HUDEP-2 (cell line): ENCODE measurements around the gene RUNX2.
A peak's percentile ranks its signal among the peaks of the same experiment; 100 is the strongest.

Source experiments
- DNase-seq, 76 experiments: peaks; one replicate each; lab custom pipeline; 2025; ENCODE audit not compliant: unreplicated experiment in 76 of 76; lab: John Stamatoyannopoulos, UW

RUNX2 gene

DNA sequence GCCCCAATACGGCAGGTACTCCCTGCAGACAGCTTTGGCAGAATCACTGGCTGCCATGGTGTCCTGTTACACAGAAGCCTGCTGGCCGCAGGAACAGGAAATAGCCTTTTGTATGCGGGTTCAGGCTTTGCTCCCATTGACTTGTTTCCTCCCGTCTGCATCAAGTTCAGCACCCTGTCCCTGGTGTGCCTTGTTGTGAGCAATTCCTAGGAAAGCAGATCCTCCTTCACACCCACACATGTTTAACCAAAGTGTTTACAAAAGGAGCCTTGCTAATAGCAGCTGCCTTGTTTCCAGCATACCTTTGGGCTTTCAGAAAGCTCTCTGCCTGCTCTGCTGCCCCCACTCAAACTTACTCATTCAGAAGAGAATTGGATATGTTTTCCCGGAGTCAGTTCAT, 176.8 kb downstream of the RUNX2 start:
- no peak for DNase-seq

DNA sequence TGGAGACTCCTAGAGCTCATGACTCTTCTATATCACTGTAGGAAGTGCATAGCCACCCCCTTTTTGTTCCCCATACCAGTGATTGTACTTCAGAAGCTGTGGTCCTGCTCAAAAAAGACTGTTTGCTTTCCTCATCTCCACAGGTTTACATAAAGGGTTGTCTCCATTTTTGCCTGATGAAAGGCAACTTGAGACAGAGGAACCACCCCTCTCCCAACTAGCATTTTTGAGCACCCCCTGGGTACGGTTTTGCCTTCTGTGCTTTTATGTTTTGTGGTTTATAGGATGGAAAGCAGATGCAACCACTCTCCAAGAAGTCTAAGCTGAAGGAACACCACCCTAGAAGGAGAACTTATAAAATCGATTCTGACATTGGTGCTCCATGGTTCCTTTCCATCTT, 177.3 kb downstream of the RUNX2 start:
- no peak for DNase-seq

DNA sequence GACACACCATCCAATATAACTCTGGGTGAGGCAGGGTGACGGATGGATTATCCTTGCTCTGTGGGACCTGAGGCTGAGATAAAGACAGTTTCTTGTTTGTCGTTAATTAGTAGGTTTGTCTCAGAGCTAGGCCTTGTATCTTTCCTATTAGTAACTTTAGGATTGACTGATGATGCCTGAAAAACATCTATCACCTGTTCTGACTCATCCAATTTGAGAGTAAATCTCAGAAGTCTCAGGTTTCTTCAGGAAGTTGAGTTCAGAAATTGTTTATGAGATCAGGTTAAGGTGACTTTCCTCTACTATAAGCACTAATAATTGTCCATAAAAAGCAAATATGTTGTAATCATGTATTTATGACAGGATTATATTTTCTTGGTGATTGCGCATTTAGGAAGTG, 179.1 kb downstream of the RUNX2 start:
- no peak for DNase-seq

DNA sequence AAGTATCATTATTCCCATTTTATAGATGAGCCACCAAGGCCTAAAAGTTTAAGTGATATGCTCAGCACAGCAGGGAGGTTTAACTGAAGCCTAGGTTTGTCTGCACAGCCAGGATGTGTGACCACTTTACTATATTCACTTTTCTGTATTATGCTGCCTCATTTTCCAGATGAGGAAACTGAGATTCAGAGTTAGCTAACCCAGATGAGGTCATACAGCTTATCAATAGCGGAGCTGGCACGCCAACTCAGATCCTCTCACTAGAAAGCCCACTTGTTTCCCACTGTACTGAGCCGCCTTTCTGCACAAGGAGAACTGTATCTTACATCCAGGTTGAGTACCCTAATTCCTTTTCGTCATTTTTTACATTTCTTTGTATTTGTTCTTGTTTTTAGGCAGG, 181.3 kb downstream of the RUNX2 start:
- no peak for DNase-seq

DNA sequence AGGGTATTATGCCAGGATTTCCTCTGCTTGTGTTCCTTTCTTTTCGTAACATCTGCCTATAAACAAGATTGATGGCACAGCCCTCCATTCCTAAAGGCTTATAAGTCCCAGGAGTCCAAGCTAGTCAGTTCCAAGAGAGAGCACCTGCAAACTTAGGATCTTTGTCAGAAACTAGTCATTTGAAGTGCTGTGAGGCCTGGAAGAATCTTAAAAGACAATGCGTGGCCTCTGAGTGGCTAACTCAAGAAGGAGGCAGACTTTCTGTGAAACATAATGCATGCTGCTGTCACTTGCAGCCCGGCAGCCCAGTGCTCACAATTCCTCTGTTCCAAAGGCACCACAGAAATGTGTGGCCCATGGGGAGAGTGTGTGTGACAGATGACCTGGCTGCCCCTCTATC, 184.6 kb downstream of the RUNX2 start:
- DNase-seq: no peak

DNA sequence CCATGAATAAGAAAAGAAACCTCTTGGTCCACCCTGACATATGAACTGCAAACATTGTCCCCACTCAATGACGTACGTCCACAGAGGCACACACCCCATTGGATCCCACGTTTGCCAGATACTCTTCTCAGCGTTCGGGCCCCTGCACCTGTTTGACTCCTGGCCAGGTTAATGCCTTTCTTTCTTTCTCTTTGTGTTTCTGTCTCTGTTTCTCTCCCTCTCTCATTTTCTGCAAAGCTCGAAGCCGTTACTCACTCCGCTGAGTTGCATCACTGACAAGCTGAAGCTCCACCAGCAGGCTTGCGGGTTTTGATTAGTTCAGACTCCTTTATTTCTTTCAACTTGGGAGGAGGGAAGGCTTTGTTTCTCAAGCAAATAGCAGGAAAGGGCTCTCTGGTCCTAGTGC, 185.1 kb downstream of the RUNX2 start:
- DNase-seq: no peak

DNA sequence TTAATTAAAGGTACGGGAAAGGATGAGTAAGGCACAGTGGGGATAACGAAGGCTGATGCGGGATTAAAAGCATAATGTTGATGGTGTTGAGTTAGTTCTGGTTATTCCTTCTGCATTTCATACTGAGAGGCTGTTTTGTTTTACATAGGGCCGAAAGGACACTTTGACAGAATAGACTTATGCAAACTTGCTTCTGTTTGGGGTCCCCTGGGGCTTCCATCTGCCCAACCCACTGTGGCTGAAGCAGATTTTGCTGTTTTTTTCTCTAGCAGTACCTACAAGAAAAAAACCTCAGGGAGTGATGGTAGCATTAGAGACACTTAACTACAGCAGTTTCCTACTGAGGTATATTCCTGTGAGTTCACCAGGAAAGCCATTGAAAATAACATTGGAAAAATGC, 185.7 kb downstream of the RUNX2 start:
- DNase-seq: no peak

DNA sequence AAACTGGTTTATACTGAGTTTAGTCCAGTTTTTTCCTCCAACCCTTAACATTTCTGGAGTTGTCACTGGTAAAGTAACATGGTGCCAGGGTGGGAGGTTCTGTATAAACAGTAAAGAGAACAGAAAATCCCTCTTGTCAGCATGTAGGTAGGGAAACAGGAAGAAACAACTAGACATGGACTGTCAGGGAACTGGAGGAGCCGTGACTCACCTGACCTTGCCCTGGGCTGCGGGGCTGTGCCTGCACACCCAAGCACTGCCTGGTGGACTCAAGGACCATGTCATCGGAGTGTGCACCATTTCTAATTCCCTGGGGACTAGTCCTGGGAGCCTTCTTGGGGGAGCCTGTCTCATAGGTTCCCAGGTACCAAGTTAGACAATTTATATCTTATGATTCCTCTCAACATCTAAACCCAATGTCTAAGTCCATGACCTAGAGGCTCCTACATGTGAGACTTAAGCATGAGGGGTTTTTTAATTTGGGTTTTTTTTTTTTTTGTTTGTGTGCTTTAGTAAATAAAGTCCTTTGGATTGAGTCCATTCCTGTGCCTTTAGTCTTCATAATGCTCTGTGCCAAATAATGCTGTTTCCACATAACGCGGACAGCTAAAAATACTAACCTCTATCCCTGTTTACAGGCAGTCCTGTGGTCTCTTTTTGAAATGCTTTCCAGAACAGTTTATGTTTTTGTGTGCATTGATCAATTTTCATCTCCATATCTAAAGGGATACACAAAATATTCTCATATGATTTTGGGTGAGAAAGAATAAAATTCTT, 186.5 kb downstream of the RUNX2 start:
- DNase-seq: no peak

DNA sequence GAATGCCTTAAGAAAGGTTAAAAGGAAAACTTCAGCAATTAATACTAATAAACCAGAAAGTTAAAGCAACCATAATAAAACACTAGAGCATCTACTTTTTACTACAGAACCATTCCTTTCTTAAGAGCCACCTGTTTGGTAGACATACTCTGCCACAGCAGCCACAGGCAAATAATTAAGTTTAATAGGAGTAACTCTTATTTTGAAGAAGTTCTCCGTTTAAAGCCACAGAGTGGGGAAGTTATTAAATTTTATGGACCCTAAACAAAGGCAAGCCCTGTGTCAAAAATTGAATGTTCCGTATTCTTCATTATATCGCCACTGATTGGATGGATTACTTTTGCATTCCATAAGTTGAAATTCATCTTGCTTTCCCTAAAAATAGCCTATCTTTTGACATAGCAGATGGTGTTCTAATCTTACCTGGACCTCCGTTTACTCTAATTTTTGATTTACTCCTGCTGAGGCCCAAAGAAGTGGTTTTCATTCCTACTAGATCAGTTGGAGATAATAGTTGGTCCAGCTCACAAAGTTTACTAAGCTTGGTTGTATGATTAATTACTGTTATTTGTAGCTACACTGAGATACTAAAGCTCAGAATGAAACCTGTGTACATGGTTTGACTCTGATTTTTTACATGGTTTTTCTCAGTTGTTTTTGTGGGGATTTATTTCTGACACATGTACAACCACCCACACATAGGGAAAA, 190.0 kb downstream of the RUNX2 start:
- no peak for DNase-seq

DNA sequence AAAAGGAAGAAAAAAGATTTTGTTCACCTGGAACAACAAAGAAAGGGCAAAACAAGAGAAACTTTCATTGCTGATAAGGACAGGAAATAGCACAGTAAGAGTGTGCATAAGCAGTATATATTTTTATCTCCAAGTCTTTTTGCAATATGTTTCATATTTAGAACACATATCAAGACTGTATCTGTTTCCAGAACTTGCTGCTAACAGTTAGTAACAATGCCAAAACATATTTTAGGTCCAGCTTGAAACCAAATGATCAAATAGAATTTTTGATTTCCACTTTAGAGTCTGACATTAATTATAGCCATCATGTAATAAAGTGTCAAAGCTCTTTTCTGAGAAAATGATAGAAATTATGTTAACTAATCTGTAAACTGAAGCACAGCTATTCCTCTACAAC, 193.1 kb downstream of the RUNX2 start:
- DNase-seq: no peak

DNA sequence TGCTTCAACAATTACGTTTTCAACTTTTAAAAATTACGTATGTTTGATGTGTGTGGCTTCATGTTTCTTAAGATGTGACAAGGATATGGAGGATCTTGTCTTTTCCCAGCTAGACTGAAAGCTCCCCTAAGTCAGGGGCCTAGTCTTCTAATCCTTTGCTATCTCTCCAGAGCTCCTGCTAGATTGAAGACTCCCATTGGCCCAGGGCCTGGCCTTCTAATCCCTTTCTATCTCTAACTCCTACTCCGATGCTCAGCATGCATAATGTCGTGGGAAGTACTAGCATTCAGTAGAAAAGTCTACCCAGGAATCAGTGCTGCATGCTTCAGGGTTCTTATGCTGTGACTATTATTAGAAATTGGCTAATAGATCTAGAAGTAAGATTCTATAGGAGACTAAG, 194.4 kb downstream of the RUNX2 start:
- no peak for DNase-seq

DNA sequence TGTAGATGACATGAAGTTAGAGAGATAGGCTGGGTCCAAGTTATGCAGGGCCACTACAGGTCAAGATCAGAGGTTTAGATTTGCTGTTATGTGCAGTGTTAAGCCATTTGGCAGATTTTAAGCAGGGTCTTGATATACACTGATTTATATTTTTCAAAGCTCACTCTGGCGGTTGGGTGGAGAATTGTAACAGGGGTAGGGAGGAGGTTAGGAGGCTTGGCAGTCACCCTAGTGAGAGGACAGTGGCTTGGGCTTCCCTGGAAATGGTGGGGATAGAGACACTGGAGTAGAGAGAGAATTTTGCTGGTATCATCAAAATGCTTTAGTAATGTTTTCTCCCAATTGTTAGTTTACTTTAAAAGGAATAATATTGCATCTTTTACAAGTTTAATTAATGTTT, 199.1 kb downstream of the RUNX2 start:
- DNase-seq: no peak

DNA sequence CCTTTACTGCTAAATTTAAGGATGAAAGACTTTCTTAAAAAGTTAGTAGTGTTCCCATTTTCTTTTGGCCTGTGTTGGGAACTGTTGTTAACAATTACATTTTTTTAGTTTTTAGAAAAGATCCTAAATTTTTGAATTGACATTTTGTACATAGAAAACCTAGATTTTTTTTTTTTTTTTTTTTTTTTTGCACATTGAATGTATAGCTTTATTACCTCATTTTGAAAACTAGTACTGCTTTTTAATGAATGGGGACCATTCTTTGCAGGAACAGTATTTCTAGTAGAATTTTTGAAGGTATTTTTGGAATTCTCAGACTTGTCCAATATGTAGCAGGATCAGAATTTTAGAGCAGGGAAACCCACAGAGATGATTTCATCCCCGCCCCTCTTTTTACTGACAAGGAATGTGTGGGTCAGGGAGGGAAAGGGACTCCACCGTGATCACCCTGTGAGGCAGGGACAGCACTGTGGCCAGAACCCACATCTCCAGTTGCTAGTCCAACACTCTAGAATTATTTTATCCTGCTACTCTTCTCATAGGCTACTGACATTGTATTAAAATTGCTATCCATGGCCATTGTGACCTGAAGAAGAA, 204.0 kb downstream of the RUNX2 start:
- DNase-seq: no peak

DNA sequence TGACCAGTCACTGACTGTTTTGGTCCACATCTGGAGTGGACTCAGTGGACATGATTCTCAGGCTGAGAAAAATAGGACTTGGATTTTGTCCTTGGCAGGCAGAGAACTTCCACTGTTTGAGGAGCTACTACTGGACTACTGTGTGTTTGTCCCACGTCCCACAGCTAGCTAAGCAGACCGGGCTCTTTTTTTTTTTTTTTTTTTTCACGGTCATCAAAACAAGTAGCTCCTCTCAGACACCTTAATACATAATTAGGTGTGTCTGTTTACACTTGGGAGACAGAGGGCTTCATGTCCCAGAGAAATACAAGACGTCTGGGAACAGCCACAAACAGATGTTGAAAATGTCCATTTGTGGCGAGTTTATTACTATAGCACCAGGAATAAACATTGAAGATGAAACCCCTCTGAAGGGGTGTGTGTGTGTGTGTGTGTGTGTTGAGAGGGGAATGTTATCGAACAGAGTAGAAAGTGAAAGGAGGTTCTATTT, 204.6 kb downstream of the RUNX2 start:
- DNase-seq: no peak

DNA sequence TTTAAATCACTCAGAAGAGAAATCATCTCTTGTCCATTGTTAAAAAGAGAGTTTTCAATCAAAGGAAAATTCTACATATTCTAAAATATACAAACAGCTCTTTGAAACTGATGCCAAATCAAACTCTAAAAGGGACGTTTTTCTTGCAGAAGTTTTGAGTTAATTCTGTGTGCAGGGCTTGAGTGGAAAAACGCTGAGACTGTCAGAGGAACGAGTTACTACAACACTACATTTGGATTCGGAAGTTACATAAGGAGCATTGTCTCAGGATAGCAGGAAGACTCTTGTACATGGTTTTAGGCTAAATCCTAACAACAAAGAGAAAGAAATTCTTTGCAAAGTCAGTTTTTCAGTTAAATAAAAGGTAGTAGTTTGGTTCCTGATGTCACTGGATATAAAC, 205.3 kb downstream of the RUNX2 start:
- no peak for DNase-seq

DNA sequence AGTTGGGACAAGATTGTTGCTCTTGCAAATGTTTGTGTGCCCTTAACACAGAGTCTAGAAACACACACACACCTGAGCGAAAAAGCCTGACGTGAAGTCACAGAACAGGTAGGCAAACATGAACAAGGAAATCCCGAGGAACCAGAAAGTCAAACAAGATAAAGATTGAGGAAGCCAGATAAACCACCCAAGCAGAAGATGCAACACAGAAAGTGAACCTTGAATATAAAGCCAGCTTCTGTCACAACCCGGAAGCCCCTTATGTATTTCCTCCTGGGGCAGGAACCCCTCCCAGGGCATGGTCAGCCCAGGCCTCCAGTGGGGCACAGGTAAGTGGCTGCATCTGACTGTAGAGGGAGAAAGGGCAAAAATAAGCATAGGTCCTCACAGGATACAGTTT, 207.8 kb downstream of the RUNX2 start:
- no peak for DNase-seq

DNA sequence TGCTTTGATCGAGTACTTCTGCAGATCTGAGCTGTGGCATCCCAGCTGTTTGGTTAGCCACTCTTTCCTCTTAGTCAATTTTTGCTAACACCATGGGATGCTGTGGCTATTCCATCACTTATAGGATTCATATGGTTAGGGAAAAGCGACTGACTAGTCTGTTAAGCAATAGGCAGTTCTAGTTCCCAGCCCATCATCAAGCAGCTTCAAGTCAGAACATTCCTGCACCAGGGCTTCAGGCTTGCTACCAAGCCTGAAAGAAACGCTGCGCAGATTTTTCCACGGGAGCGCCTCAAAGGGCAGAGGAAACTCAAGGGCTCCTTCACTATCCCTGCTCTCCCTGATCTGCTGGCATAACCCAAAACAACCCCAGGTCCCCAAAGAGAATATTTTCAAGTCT, 209.4 kb downstream of the RUNX2 start:
- no peak for DNase-seq

DNA sequence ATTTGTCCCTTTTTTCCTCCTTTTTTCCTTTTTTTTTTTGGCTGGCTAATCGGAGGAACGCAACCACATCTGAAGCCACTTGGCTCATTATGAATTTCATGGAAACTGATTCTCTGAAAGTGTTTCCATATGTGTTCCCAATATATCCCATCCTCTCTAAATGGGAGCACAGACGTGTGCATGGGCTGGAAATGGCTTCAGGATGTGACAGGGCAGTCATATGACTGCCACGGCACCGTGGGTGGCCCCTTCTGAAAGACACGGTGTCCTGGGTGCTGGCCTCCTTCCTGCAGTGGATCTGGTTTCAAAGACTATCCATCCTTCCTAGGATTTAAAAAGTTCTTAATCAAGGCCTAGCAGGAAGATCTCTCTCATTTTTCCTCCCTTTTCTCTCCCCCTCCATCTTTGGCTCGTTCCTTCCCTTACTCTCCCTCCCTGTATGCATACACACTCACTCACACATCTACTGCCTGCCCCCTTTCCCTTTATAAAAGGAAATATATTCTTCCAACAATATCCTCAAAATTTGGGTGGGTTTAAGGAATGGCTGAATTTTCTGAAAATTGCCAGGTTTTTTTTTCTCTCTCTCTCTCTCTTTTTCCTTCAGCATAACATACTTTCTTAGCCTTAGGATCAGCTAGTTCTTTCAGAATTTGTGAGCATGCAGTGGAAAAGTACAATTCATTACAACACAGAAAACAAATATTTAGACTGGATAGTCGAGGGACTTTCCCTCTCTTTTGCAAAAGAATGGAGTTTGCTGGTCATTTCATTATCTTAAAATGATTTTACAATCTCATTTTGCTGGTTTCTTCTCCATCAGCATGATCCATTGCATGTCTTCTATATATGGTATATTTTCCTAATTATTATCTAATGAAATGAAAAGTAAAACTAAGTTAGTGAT, 210.8 kb downstream of the RUNX2 start:
- no peak for DNase-seq

DNA sequence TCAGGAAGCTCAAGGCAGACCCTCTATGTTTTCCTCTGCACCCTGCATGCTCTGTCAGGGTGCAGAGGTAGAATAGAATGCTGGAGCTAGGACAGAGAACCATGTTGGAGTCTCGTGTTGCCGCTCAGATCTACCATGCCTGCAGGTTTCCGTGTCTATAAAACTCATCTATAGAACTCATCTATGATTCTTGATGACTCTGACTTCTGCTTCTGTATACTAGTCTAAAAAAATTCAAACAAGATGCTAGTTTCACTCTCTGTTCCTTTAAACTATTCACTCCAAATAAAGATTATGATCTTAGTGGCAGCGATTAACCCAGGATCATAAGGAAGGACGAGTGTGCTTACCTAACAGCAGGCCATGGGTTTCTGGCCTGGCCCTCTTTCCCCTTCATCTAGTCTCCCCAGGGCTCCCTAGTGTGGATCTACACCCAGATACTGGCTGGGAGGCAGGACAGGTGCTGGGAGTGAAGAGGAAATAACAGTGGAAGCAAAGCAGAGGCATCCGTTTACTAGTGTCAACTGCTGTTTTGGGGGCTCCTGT, 212.3 kb downstream of the RUNX2 start:
- DNase-seq: no peak

DNA sequence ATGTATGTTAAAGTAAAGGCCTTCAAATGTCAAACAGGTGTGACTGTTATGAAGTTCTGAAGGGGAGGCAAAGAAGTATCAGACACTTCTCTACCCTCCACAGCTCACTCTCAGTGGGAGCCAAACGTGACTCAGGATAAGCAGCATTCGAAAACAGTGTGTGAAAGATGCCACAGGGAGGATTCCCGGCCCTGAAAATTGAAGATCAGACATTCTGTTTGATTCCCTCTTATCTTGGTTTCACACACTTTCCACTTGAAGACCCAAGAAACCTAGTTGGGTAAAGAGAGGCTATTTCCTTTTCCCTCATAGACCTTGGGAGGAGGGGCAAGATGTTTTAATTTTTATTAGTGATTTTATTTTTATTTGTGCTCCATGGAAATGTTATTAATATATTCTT, 213.8 kb downstream of the RUNX2 start:
- peak in 24 of 76 experiments; percentile 7 to 75 (median 40) for DNase-seq
